Left forelimb (tissue), 1 donor: ENCODE measurements around the gene TMA16.
"Not testable (repeated sequence)": the region's sequence is repeated elsewhere in the genome, so short reads cannot be mapped to it uniquely, and the experiment has no call there.

Experiments
- DNase-seq: peaks from one replicate; pipeline ENCODE4 v3.0.0-alpha.2; 2018; ENCODE audit warnings: low spot score

Gene TMA16

GRCh38 chr4:163494360-163495241 is at the start of gene TMA16:
Gene TMA16 (plus strand): TSS chr4:163494690. CDS start chr4:163494802, 112 bp downstream.
- peak; percentile 91 for DNase-seq

DNA sequence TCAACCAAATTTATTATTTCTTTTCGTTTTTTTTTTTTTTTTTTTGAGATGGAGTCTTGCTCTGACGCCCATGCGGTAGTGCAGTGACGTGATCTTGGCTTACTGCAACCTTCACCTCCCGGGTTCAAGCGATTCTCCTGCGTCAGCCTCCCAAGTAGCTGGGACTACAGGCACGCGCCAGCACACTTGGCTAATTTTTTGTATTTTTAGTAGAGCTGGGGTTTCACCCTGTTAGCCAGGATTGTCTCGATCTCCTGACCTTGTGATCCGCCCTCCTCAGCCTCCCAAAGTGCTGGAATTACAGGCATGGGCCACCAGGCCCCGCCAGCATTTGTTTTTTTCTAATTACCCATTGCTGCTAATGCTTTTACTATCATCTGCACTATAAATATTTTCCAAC is 47.5 kb upstream of the TMA16 start:
- not testable (repeated sequence) for DNase-seq

DNA sequence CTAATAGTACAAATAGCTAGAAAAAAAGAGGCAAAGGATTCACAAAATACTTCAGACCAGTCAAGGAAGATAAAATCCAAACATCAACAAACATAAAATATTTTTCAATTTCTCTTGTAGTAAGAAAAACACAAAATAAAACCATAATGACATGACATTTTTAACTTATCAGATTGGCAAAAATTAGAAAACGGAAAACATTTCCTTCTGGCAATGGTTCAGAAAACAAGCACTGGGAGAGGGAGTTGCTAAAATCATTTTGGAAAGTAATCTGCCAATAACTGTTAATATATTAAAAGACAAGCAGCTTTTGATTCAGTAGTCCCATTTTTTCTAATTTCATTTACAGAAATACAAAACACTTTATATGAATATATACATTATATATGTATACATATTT is 47.0 kb upstream of the TMA16 start:
- no peak for DNase-seq

GRCh38 chr4:163448540-163449203 is 45.8 kb upstream of the TMA16 start:
- no peak for DNase-seq

- no peak for DNase-seq
Observed at GRCh38 chr4:163462556-163462955, 31.9 kb upstream of the TMA16 start.

- no peak for DNase-seq
Observed at GRCh38 chr4:163467082-163467770, 27.3 kb upstream of the TMA16 start.

- no peak for DNase-seq
Observed at GRCh38 chr4:163470391-163470790, 24.1 kb upstream of the TMA16 start.

GRCh38 chr4:163473130-163473529 is 21.4 kb upstream of the TMA16 start:
- no peak for DNase-seq

GRCh38 chr4:163473576-163473975 is 20.9 kb upstream of the TMA16 start, which contains the start of gene TKTL2:
Gene TKTL2 (minus strand): TSS chr4:163473754. CDS start chr4:163473734, 20 bp downstream.
- no peak for DNase-seq

DNA sequence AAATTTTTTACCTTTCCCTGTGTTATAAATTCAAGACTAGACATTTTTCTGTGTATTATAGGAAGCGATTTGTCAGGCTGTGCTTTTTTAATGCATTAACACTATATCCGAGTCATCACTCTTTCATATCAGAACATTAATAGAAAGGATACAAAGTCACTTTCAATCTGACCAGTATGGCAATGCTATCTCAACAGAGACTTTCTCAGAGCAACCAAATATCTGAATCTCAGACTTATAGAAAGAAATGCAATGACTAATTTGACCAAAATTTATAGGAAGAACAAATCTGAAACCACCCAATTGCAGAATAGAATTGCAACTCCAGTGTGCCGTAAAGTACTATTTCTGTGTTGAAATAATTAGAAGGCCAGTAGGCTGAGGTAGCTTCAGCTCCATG is 20.5 kb upstream of the TMA16 start:
- DNase-seq: no peak

GRCh38 chr4:163476761-163477438 is 17.6 kb upstream of the TMA16 start:
- no peak for DNase-seq

GRCh38 chr4:163482190-163482589 is 12.3 kb upstream of the TMA16 start:
- DNase-seq: no peak

- no peak for DNase-seq
Observed at GRCh38 chr4:163484906-163485305, 9.6 kb upstream of the TMA16 start.

DNA sequence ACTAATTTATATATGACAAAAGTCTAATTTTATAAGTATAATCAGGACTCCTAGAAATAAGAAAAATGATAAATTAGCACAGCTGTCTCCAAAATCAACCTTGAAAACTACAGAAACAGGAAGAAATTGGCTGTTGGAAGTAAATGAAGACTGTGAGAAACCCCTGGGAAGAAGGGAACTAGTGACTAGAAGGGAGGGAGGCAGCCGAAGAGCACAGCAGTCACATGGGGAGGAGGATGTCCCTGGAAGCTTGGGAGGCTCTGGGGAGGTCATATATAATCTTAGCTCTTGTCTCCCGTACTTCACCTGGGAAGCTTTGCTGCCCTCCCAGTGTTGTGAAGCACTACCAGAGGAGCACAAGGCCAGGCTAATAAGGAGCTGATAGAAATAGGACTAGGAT is 8.9 kb upstream of the TMA16 start:
- no peak for DNase-seq

GRCh38 chr4:163486321-163486720 is 8.2 kb upstream of the TMA16 start:
- no peak for DNase-seq

GRCh38 chr4:163489929-163490328 is 4.6 kb upstream of the TMA16 start:
- DNase-seq: no peak

DNA sequence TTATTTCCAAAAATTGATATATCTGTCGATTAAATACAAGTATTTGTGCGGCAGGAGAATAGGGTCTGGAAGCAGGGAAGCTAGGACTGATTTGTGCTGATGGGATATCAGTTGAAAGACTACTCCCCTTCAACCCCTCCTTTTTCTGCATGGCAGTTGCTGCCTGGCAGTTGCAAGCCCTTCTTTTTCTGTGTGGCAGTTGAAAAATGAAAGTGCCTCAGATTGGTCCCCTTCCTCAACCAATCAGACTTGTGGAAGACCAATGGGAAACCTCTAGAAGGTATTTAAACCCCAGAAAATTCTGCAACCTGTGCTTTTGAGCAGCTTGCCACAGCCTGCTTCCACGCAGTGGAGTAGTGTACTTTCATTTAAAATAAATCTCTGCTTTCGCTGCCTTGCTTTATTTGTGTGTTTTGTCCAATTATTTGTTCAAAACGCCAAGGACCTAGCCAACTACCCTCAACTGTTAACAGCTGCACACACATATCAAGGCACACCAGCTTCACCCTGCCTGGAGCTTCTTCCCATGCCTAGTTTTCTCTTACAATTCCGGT is 1.5 kb upstream of the TMA16 start:
- DNase-seq: no peak

- no peak for DNase-seq
Observed at GRCh38 chr4:163493643-163494359, 689 bp upstream of the TMA16 start.

GRCh38 chr4:163495900-163496299 is 1.4 kb downstream of the TMA16 start:
- no peak for DNase-seq

DNA sequence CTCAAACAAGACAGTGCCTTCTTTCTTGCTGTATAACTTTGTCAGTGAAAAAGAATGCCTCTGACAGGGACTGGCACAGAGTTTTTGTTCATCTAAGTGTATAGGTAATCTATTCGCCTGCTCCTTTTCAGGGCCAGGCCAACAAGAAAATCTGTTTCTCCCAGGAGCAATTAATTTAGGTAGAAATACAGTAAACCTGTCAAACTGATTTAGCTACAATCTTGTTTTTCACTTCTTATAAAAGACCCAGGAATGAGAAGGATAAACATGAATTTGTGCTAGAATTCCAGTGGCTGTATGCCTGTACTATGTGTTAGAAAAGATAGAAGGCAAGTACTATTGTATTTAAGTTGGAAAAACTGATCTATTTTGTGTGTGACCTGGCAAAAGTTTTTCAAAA is 6.1 kb downstream of the TMA16 start:
- DNase-seq: no peak

- no peak for DNase-seq
Observed at GRCh38 chr4:163505374-163505773, 10.9 kb downstream of the TMA16 start.
